ENCODE data around the gene TOMM6. TPM values are rescaled to one million over a fixed set of nuclear protein-coding genes. Genes with fewer than 3 reads are reported as not detected.

TOMM6 gene
- total RNA-seq (2014; rRNA removed; shearing (Covaris generic)) (84.9 and 131 TPM in 2 replicates), total RNA-seq (2022) (213 and 277 TPM in 2 replicates), Bru-seq, nascent RNA (percentile 98 among the genes with signal in this experiment), BruChase-seq, experiment 1, labeled RNA remaining after a 6-hour chase (percentile 99 among the genes with signal in this experiment), BruChase-seq, experiment 2, labeled RNA remaining after a 2-hour chase (percentile 98 among the genes with signal in this experiment)
- long read RNA-seq, transcript TOMM6-201 (3 exons, 595 nt), result major isoform, 60 of 89 reads
- long read RNA-seq, transcript TOMM6-202 (3 exons, 637 nt), result minor isoform, 29 of 89 reads
- long read RNA-seq, partial matches to known transcripts, result 0 of 89 reads
- long read RNA-seq, other reads (novel, unspliced or antisense), result 0 of 89 reads

GRCh38 chr6:41787219-41787917 is at the start of gene TOMM6:
TSS of gene TOMM6 (plus strand) at chr6:41787694. CDS start at chr6:41787698, 4 bp downstream.
- Histone ChIP-seq H3K4me2 (ENCODE audit: low read length) (peak within 1 kb of the TSS; percentile 91), H3K9me2 (ENCODE audit: insufficient read depth, low read length) (no peaks in the 10 kb centered on the region), H3K9me3 (ENCODE audit: low read length) (no peaks in the 10 kb centered on the region), H4K20me1 (ENCODE audit: insufficient read depth, low read length) (peaks cover 4% of the 10 kb centered on the region; the same call in 1 of the 2 replicates), H3K4me3 (ENCODE audit: low read depth, low read length, poor library complexity, severe bottlenecking) (peak within 1 kb of the TSS; percentile 86), H3K4me1 (ENCODE audit: insufficient read depth, low read length, poor library complexity, severe bottlenecking) (peaks cover 39% of the 10 kb centered on the region), H2AFZ (ENCODE audit: low read length) (peak within 1 kb of the TSS; percentile 57), H3K36me3 (ENCODE audit: insufficient read depth, low read length) (peaks cover 36% of the 10 kb centered on the region), H3K79me2 (ENCODE audit: insufficient read depth, low read depth, low read length) (peaks cover 34% of the 10 kb centered on the region; the same call in 1 of the 2 replicates), H3K27ac (ENCODE audit: low read depth, low read length, poor library complexity, severe bottlenecking) (peak within 1 kb of the TSS; percentile 81)
- ChIA-PET CTCF (ENCODE audit: unreplicated experiment) (interaction anchor here (0.8 to 1.4 kb wide), 3 partner anchors 71 to 254 kb away, joined by 3 to 5 read pairs (median 4); partner anchors contain the start of gene BYSL), POLR2A (interaction anchor here (0.5 to 2.8 kb wide), 8 partner anchors 14 to 301 kb away, joined by 3 to 11 read pairs (median 4); partner anchors contain the start of genes BYSL, CCND3, MED20 and TAF8)
- intact Hi-C loops (cut with micrococcal nuclease; ENCODE audit: unreplicated experiment), result loop anchor here (1.0 to 10.0 kb wide), 5 partner anchors 108 to 667 kb away; partner anchors contain the start of genes BYSL, CCND3, MED20 and TRERF1
- BruUV-seq (replicated peaks), result no TSS peak
- TF ChIP-seq, protein P1, sequence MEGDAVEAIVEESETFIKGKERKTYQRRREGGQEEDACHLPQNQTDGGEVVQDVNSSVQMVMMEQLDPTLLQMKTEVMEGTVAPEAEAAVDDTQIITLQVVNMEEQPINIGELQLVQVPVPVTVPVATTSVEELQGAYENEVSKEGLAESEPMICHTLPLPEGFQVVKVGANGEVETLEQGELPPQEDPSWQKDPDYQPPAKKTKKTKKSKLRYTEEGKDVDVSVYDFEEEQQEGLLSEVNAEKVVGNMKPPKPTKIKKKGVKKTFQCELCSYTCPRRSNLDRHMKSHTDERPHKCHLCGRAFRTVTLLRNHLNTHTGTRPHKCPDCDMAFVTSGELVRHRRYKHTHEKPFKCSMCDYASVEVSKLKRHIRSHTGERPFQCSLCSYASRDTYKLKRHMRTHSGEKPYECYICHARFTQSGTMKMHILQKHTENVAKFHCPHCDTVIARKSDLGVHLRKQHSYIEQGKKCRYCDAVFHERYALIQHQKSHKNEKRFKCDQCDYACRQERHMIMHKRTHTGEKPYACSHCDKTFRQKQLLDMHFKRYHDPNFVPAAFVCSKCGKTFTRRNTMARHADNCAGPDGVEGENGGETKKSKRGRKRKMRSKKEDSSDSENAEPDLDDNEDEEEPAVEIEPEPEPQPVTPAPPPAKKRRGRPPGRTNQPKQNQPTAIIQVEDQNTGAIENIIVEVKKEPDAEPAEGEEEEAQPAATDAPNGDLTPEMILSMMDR (conservative IDR thresholded peaks at IDR 0.05; ENCODE audit: low read length), result peak; percentile 81
- no peak for TF ChIP-seq EZH2phosphoT487 (IDR thresholded peaks at IDR 0.05; ENCODE audit: borderline replicate concordance, low read depth, low read length)
- peak; percentile 97 for DNase-seq (ENCODE audit: low spot score)

DNA sequence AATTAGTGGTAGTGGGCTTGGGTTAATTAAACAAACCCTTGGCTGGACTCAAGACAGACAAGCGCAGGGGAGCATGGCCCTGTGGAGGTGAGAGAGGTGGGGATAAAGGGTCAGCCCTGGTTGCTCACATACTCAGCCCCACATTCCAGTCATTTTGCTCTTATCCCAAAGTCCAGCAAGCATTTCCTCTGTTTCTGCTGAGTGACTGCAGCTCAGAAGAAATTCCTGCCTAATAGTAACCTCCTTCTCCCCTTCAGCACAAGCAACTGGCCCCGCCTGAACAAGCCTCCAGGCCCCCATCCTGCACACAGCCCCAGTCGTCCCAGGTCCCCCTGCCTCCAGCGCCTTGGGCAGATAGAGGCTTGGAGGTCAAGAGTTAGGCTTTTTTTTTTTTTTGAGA is 48.5 kb upstream of the TOMM6 start:
- ChIA-PET POLR2A (no interaction called here), CTCF (ENCODE audit: unreplicated experiment) (interaction anchor here (0.6 to 1.8 kb wide), 2 partner anchors 11 to 34 kb away, joined by 3 to 6 read pairs; no protein-coding TSS in a partner anchor)
- intact Hi-C loops (cut with micrococcal nuclease; ENCODE audit: unreplicated experiment), result no loop called here
- no peaks in the 10 kb centered on the region for H3K9me3 ChIP-seq (ENCODE audit: low read length)
- DNase-seq (ENCODE audit: low spot score), result no peak
- H3K36me3 ChIP-seq (ENCODE audit: insufficient read depth, low read length), result no peaks in the 10 kb centered on the region
- no peak overlapping the region for H3K27ac ChIP-seq (ENCODE audit: low read depth, low read length, poor library complexity, severe bottlenecking)
- no peaks in the 10 kb centered on the region for H3K9me2 ChIP-seq (ENCODE audit: insufficient read depth, low read length)
- no TSS peak for BruUV-seq (replicated peaks)
- no peaks in the 10 kb centered on the region for H3K79me2 ChIP-seq (ENCODE audit: insufficient read depth, low read depth, low read length)
- H4K20me1 ChIP-seq (ENCODE audit: insufficient read depth, low read length), result no peaks in the 10 kb centered on the region
- peaks cover 9% of the 10 kb centered on the region for H3K4me1 ChIP-seq (ENCODE audit: insufficient read depth, low read length, poor library complexity, severe bottlenecking)
- no peak for TF ChIP-seq EZH2phosphoT487 (IDR thresholded peaks at IDR 0.05; ENCODE audit: borderline replicate concordance, low read depth, low read length)
- TF ChIP-seq, protein P1 (conservative IDR thresholded peaks at IDR 0.05; ENCODE audit: low read length), result no peak
- no peak overlapping the region for H3K4me2 ChIP-seq (ENCODE audit: low read length)
- H2AFZ ChIP-seq (ENCODE audit: low read length), result no peak overlapping the region
- H3K4me3 ChIP-seq (ENCODE audit: low read depth, low read length, poor library complexity, severe bottlenecking), result no peak overlapping the region

Measured in OCI-LY7 (cell line).